Testis (tissue), 2 donors: ENCODE measurements around the gene C19orf33.

Source experiments
- CTCF ChIP-seq, 3 experiments: fragments of 450-650 bp in 2 of 3; fragments of 200-600 bp in 1 of 3; sonication (generic) in 1 of 3; IDR thresholded peaks; one replicate each; pipeline ENCODE4 v1.5.1; 2016 to 2019; ENCODE audit warnings: antibody characterized with exemption in 3 of 3, mild to moderate bottlenecking in 2 of 3, moderate library complexity in 1 of 3
- POLR2A ChIP-seq: fragments of 450-650 bp; IDR thresholded peaks from one replicate; pipeline ENCODE4 v1.6.1; 2017; ENCODE audit warnings: antibody characterized with exemption, mild to moderate bottlenecking, moderate library complexity

- no peak for TF ChIP-seq POLR2A
- TF ChIP-seq CTCF (IDR thresholded peaks at IDR 0.05): no peak
These were observed 22.5 kb downstream of the C19orf33 start for GRCh38 chr19:38326591-38326990.
